ENCODE results near the gene CTNND1.

The CTNND1 gene

GRCh38 chr11:57778318-57779037 is 16.9 kb downstream of the CTNND1 start:
- H3K4me3 ChIP-seq (replicated peaks in 1 of 2; ENCODE audit: low read depth in 2 of 2, low read length in 2 of 2), result peak overlapping the region; percentile 0 to 13
- DNase-seq (ENCODE audit: low read depth in 2 of 2), result peak; percentile 98 to 100
- no peak for TF ChIP-seq CTCF (IDR thresholded peaks at IDR 0.05; ENCODE audit: low read depth, low read length)

GRCh38 chr11:57779276-57779675 is 17.7 kb downstream of the CTNND1 start:
- no peak for TF ChIP-seq CTCF (IDR thresholded peaks at IDR 0.05; ENCODE audit: low read depth, low read length)
- DNase-seq (ENCODE audit: low read depth in 2 of 2), result peak; percentile 59 to 83
- no peak overlapping the region for H3K4me3 ChIP-seq (replicated peaks in 1 of 2; ENCODE audit: low read depth in 2 of 2, low read length in 2 of 2)

GRCh38 chr11:57781529-57781943 is 19.9 kb downstream of the CTNND1 start:
- no peak overlapping the region for H3K4me3 ChIP-seq (replicated peaks in 1 of 2; ENCODE audit: low read depth in 2 of 2, low read length in 2 of 2)
- DNase-seq (ENCODE audit: low read depth in 2 of 2), result peak; percentile 42 to 45
- no peak for TF ChIP-seq CTCF (IDR thresholded peaks at IDR 0.05; ENCODE audit: low read depth, low read length)

- no peak for TF ChIP-seq CTCF (IDR thresholded peaks at IDR 0.05; ENCODE audit: low read depth, low read length)
- DNase-seq (ENCODE audit: low read depth in 2 of 2), result no peak
- no peak overlapping the region for H3K4me3 ChIP-seq (replicated peaks in 1 of 2; ENCODE audit: low read depth in 2 of 2, low read length in 2 of 2)
Measured at GRCh38 chr11:57785072-57785471, 23.5 kb downstream of the CTNND1 start.

GRCh38 chr11:57786436-57786835 is 24.8 kb downstream of the CTNND1 start:
- H3K4me3 ChIP-seq (replicated peaks in 1 of 2; ENCODE audit: low read depth in 2 of 2, low read length in 2 of 2), result no peak overlapping the region
- DNase-seq (ENCODE audit: low read depth in 2 of 2), result no peak
- TF ChIP-seq CTCF (IDR thresholded peaks at IDR 0.05; ENCODE audit: low read depth, low read length), result no peak

- TF ChIP-seq CTCF (IDR thresholded peaks at IDR 0.05; ENCODE audit: low read depth, low read length), result no peak
- no peak overlapping the region for H3K4me3 ChIP-seq (replicated peaks in 1 of 2; ENCODE audit: low read depth in 2 of 2, low read length in 2 of 2)
- no peak for DNase-seq (ENCODE audit: low read depth in 2 of 2)
Measured at GRCh38 chr11:57787006-57787604, 25.5 kb downstream of the CTNND1 start.

Measured in cardiac fibroblast (primary cell).